SK-N-SH (cell line): ENCODE data around the gene FOXP1.

Source experiments
- CHD2 ChIP-seq: fragments of 150-350 bp; IDR thresholded peaks from 2 replicates; pipeline ENCODE4 v1.6.1; 2018; ENCODE audit warnings: low read length; ENCODE audit not compliant: partially characterized antibody
- CTCF ChIP-seq: fragments of 200-600 bp; sonication (generic); IDR thresholded peaks from 2 replicates; pipeline ENCODE4 v1.6.1; 2017; ENCODE audit warnings: antibody characterized with exemption, mild to moderate bottlenecking, moderate library complexity
- EP300 ChIP-seq, 2 experiments: IDR thresholded peaks; 2 replicates each; pipeline versions ENCODE4 v1.4.0 to v1.6.1; 2012; ENCODE audit warnings: borderline replicate concordance in 1 of 2, low read depth in 1 of 2, low read length in 1 of 2
- EZH2phosphoT487 ChIP-seq: fragments of 200-600 bp; sonication (generic); IDR thresholded peaks from 2 replicates; pipeline ENCODE4 v1.6.1; 2017; ENCODE audit warnings: low read depth, mixed run types, mild to moderate bottlenecking, antibody characterized with exemption, moderate library complexity, borderline replicate concordance
- IRF3 ChIP-seq: fragments of 150-350 bp; IDR thresholded peaks from 2 replicates; pipeline ENCODE4 v1.6.1; 2016; ENCODE audit warnings: mild to moderate bottlenecking, low read depth, low read length
- MXI1 ChIP-seq: IDR thresholded peaks from 2 replicates; pipeline ENCODE4 v1.6.1; 2012; ENCODE audit warnings: mild to moderate bottlenecking, low read depth, low read length, improper control_type of control experiment
- SMC3 ChIP-seq: IDR thresholded peaks from 2 replicates; pipeline ENCODE4 v1.6.1; 2012; ENCODE audit warnings: low read depth, low read length, improper control_type of control experiment
- TAF1 ChIP-seq: IDR thresholded peaks from 2 replicates; pipeline ENCODE4 v1.6.1; 2012; ENCODE audit warnings: low read depth, mild to moderate bottlenecking, low read length, moderate library complexity, borderline replicate concordance
- USF1 ChIP-seq: IDR thresholded peaks from 2 replicates; pipeline ENCODE4 v1.4.0; 2012; ENCODE audit warnings: low read depth, borderline replicate concordance

- TF ChIP-seq CTCF = no peak
- TF ChIP-seq EP300 (IDR thresholded peaks at IDR 0.05; ENCODE audit: borderline replicate concordance in 1 of 2, low read depth in 1 of 2, low read length in 1 of 2) = no peak
- TF ChIP-seq IRF3 = no peak
- TF ChIP-seq TAF1 = no peak
- TF ChIP-seq EZH2phosphoT487 = no peak
- TF ChIP-seq USF1 = no peak
- TF ChIP-seq CHD2 = no peak
- no peak for TF ChIP-seq SMC3
- no peak for TF ChIP-seq MXI1
Observed at GRCh38 chr3:71269906-71270305, 313.6 kb downstream of the FOXP1 start.
